ENCODE results near the gene SDK1.

DNA sequence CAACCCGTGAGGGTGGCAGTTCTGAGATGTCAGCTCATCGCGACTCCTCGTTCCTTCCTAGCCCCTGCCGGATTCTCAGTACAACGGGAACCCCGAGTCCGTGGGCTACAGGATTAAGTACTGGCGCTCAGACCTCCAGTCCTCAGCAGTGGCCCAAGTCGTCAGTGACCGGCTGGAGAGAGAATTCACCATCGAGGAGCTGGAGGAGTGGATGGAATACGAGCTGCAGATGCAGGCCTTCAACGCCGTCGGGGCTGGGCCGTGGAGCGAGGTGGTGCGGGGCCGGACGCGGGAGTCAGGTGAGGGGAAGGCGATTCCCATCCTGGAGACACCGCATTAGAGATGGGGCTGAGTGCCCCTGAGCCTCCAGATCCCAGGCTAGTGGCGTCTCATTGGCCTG, 812.9 kb downstream of the SDK1 start:
- TF ChIP-seq POLR2A (IDR thresholded peaks at IDR 0.05), result no peak
- TF ChIP-seq, protein P1, sequence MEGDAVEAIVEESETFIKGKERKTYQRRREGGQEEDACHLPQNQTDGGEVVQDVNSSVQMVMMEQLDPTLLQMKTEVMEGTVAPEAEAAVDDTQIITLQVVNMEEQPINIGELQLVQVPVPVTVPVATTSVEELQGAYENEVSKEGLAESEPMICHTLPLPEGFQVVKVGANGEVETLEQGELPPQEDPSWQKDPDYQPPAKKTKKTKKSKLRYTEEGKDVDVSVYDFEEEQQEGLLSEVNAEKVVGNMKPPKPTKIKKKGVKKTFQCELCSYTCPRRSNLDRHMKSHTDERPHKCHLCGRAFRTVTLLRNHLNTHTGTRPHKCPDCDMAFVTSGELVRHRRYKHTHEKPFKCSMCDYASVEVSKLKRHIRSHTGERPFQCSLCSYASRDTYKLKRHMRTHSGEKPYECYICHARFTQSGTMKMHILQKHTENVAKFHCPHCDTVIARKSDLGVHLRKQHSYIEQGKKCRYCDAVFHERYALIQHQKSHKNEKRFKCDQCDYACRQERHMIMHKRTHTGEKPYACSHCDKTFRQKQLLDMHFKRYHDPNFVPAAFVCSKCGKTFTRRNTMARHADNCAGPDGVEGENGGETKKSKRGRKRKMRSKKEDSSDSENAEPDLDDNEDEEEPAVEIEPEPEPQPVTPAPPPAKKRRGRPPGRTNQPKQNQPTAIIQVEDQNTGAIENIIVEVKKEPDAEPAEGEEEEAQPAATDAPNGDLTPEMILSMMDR (IDR thresholded peaks at IDR 0.05), result no peak
